ENCODE results near the gene OR2F1. TPM values are rescaled to one million over a fixed set of nuclear protein-coding genes. Genes with fewer than 3 reads are reported as not detected.
"Not testable (repeated sequence)": the region's sequence is repeated elsewhere in the genome, so short reads cannot be mapped to it uniquely, and the experiment has no call there.

OR2F1 gene
- total and polyA plus RNA-seq, 2 experiments from 2014 or later, result not detected

GRCh38 chr7:144006029-144006691, 51.5 kb downstream of the OR2F1 start:
- Histone ChIP-seq H3K4me3 (no peak overlapping the region), H3K27me3 (no peaks in the 10 kb centered on the region), H3K9me2 (replicated peaks; ENCODE audit: insufficient read depth) (no peaks in the 10 kb centered on the region), H3K79me2 (no peaks in the 10 kb centered on the region), H2AFZ (no peak overlapping the region), H3K4me1 (ENCODE audit: insufficient read depth) (peaks cover 6% of the 10 kb centered on the region), H3K27ac (no peak overlapping the region), H3K9me3 (ENCODE audit: low read depth) (no peaks in the 10 kb centered on the region), H3K4me2 (no peak overlapping the region), H4K20me1 (ENCODE audit: insufficient read depth, poor library complexity, severe bottlenecking) (no peaks in the 10 kb centered on the region), H3K36me3 (replicated peaks; ENCODE audit: insufficient read depth, low read depth) (no peaks in the 10 kb centered on the region)
- no peak for DNase-seq (ENCODE audit: low spot score)
- WGBS (ENCODE audit: low lambda C conversion rate, missing lambda C conversion rate), result 33% methylated on average over 1 of the region's 1 CpG
- TF ChIP-seq, protein P1, sequence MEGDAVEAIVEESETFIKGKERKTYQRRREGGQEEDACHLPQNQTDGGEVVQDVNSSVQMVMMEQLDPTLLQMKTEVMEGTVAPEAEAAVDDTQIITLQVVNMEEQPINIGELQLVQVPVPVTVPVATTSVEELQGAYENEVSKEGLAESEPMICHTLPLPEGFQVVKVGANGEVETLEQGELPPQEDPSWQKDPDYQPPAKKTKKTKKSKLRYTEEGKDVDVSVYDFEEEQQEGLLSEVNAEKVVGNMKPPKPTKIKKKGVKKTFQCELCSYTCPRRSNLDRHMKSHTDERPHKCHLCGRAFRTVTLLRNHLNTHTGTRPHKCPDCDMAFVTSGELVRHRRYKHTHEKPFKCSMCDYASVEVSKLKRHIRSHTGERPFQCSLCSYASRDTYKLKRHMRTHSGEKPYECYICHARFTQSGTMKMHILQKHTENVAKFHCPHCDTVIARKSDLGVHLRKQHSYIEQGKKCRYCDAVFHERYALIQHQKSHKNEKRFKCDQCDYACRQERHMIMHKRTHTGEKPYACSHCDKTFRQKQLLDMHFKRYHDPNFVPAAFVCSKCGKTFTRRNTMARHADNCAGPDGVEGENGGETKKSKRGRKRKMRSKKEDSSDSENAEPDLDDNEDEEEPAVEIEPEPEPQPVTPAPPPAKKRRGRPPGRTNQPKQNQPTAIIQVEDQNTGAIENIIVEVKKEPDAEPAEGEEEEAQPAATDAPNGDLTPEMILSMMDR (IDR thresholded peaks at IDR 0.05; ENCODE audit: poor library complexity), result no peak
- TF ChIP-seq EZH2 (IDR thresholded peaks at IDR 0.05; ENCODE audit: borderline replicate concordance) (no peak), EZH2phosphoT487 (IDR thresholded peaks at IDR 0.05; ENCODE audit: low read depth, severe bottlenecking, unreplicated experiment) (no peak)

GRCh38 chr7:144006692-144007042, 52.0 kb downstream of the OR2F1 start:
- Histone ChIP-seq H3K79me2 (no peaks in the 10 kb centered on the region), H3K9me2 (replicated peaks; ENCODE audit: insufficient read depth) (no peaks in the 10 kb centered on the region), H3K9me3 (ENCODE audit: low read depth) (no peaks in the 10 kb centered on the region), H3K27ac (no peak overlapping the region), H3K4me2 (no peak overlapping the region), H4K20me1 (ENCODE audit: insufficient read depth, poor library complexity, severe bottlenecking) (no peaks in the 10 kb centered on the region), H3K4me3 (no peak overlapping the region), H3K4me1 (ENCODE audit: insufficient read depth) (peaks cover 6% of the 10 kb centered on the region), H3K36me3 (replicated peaks; ENCODE audit: insufficient read depth, low read depth) (no peaks in the 10 kb centered on the region), H2AFZ (no peak overlapping the region), H3K27me3 (no peaks in the 10 kb centered on the region)
- no peak for TF ChIP-seq EZH2 (IDR thresholded peaks at IDR 0.05; ENCODE audit: borderline replicate concordance)
- TF ChIP-seq, protein P1 (IDR thresholded peaks at IDR 0.05; ENCODE audit: poor library complexity), result no peak
- TF ChIP-seq EZH2phosphoT487 (IDR thresholded peaks at IDR 0.05; ENCODE audit: low read depth, severe bottlenecking, unreplicated experiment), result no peak
- DNase-seq (ENCODE audit: low spot score), result no peak
- WGBS (ENCODE audit: low lambda C conversion rate, missing lambda C conversion rate), result 96% methylated on average over 1 of the region's 1 CpG

DNA sequence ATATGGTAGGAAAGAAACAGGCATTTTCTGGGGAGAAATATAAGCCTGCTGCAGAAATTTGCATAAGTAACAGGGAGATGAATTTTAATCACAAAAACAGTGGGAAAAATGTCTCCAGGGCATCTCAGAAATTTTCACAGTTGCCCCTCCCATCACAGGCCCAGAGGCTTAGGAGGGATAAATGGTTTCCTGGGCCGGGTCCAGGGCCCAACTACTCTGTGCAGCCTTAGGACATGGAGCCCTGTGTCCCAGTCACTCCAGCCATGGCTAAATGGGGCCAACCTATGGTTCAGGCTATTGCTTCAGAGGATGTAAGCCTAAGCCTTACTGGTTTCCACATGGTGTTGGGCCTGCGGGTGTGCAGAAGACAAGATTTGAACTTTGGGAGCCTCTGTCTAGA, 54.7 kb downstream of the OR2F1 start:
- H2AFZ ChIP-seq, result no peak overlapping the region
- H3K4me3 ChIP-seq, result no peak overlapping the region
- no peak overlapping the region for H3K4me2 ChIP-seq
- no peak for DNase-seq (ENCODE audit: low spot score)
- TF ChIP-seq EZH2 (IDR thresholded peaks at IDR 0.05; ENCODE audit: borderline replicate concordance), result no peak
- no peak for TF ChIP-seq EZH2phosphoT487 (IDR thresholded peaks at IDR 0.05; ENCODE audit: low read depth, severe bottlenecking, unreplicated experiment)
- TF ChIP-seq, protein P1 (IDR thresholded peaks at IDR 0.05; ENCODE audit: poor library complexity), result no peak
- H3K4me1 ChIP-seq (ENCODE audit: insufficient read depth), result peaks cover 6% of the 10 kb centered on the region
- 74% methylated on average over 2 of the region's 2 CpGs for WGBS (ENCODE audit: low lambda C conversion rate, missing lambda C conversion rate)
- no peaks in the 10 kb centered on the region for H3K9me3 ChIP-seq (ENCODE audit: low read depth)
- no peaks in the 10 kb centered on the region for H3K36me3 ChIP-seq (replicated peaks; ENCODE audit: insufficient read depth, low read depth)
- H3K27ac ChIP-seq, result no peak overlapping the region
- H3K27me3 ChIP-seq, result no peaks in the 10 kb centered on the region
- no peaks in the 10 kb centered on the region for H4K20me1 ChIP-seq (ENCODE audit: insufficient read depth, poor library complexity, severe bottlenecking)
- no peaks in the 10 kb centered on the region for H3K9me2 ChIP-seq (replicated peaks; ENCODE audit: insufficient read depth)
- no peaks in the 10 kb centered on the region for H3K79me2 ChIP-seq

DNA sequence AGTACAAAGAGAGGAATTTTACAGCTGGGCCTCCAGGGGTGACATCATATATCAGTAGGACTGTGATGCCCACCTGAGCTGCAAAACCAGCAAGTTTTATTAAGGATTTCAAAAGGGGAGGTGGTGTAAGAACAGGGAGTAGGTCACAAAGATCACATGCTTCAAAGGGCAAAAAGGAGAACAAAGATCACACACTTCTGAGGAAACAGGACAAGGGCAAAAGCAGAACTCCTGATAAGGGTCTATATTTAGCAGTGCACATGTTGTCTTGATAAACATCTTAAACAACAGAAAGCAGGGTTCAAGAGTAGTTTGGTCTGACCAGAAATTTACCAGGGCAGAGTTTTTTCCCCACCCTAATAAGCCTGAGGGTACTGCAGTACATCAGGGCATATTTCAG, 55.4 kb downstream of the OR2F1 start:
- not testable (repeated sequence) for H3K4me3 ChIP-seq; H3K79me2 ChIP-seq; H3K27ac ChIP-seq; H3K9me2 ChIP-seq (replicated peaks; ENCODE audit: insufficient read depth); H3K4me1 ChIP-seq (ENCODE audit: insufficient read depth); DNase-seq (ENCODE audit: low spot score); H3K9me3 ChIP-seq (ENCODE audit: low read depth); H3K4me2 ChIP-seq; H3K36me3 ChIP-seq (replicated peaks; ENCODE audit: insufficient read depth, low read depth); H2AFZ ChIP-seq; H3K27me3 ChIP-seq; H4K20me1 ChIP-seq (ENCODE audit: insufficient read depth, poor library complexity, severe bottlenecking)

GRCh38 chr7:144010821-144011220, 56.2 kb downstream of the OR2F1 start:
- H3K27me3 ChIP-seq; DNase-seq (ENCODE audit: low spot score); H3K4me1 ChIP-seq (ENCODE audit: insufficient read depth); H3K27ac ChIP-seq; H3K36me3 ChIP-seq (replicated peaks; ENCODE audit: insufficient read depth, low read depth); H3K9me2 ChIP-seq (replicated peaks; ENCODE audit: insufficient read depth); H3K4me3 ChIP-seq; H3K9me3 ChIP-seq (ENCODE audit: low read depth); H4K20me1 ChIP-seq (ENCODE audit: insufficient read depth, poor library complexity, severe bottlenecking); H3K79me2 ChIP-seq; H3K4me2 ChIP-seq; H2AFZ ChIP-seq: not testable (repeated sequence)
- WGBS (ENCODE audit: low lambda C conversion rate, missing lambda C conversion rate), result 73% methylated on average over 1 of the region's 1 CpG
